ENCODE results near the gene ARHGAP10.

GRCh38 chr4:147844781-147845180, 112.9 kb downstream of the ARHGAP10 start:
- no peak for TF ChIP-seq CTCF (conservative IDR thresholded peaks at IDR 0.05; ENCODE audit: low read depth, low read length)
- TF ChIP-seq EZH2phosphoT487 (IDR thresholded peaks at IDR 0.05; ENCODE audit: borderline replicate concordance, low read length): no peak
